GM21447 (cell line): Measurements from ENCODE around the gene TREH.
"Not testable (repeated sequence)": the region's sequence is repeated elsewhere in the genome, so short reads cannot be mapped to it uniquely, and the experiment has no call there.

Experiments used
- ATAC-seq: cut with Tn5 transposase; IDR thresholded peaks from one replicate; pipeline ENCODE4 v1.9.1; 2021; ENCODE audit not compliant: unreplicated experiment

Gene TREH, protein sequence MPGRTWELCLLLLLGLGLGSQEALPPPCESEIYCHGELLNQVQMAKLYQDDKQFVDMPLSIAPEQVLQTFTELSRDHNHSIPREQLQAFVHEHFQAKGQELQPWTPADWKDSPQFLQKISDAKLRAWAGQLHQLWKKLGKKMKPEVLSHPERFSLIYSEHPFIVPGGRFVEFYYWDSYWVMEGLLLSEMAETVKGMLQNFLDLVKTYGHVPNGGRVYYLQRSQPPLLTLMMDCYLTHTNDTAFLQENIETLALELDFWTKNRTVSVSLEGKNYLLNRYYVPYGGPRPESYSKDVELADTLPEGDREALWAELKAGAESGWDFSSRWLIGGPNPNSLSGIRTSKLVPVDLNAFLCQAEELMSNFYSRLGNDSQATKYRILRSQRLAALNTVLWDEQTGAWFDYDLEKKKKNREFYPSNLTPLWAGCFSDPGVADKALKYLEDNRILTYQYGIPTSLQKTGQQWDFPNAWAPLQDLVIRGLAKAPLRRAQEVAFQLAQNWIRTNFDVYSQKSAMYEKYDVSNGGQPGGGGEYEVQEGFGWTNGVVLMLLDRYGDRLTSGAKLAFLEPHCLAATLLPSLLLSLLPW

DNA sequence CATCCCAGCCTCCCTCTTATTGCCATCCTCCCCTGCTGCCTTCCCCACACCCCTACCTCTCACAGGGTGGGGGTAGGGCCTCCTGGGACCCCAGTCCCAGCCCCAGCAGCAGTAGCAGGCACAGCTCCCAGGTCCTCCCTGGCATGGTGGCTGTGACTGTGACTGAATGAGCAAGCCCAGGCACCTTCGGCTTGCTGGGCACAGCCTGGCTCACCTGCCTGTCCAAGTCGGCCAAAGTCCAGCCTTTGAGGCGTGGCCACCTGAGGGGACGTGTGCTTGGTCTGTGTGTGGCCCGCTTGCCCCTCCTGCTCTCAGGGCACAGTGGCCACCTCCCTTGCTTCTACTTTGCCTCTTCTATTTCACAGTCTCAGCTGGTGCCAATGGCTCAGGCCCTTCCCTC, at the start of gene TREH:
Gene TREH (minus strand): TSS at position 168 of the 400 bp plus-strand sequence. CDS start 23 bp downstream, at position 145.
- no peak for ATAC-seq

- not testable (repeated sequence) for ATAC-seq
Observed at GRCh38 chr11:118728112-118728511, 48.7 kb upstream of the TREH start.

- not testable (repeated sequence) for ATAC-seq
Observed at GRCh38 chr11:118727721-118728066, 48.2 kb upstream of the TREH start.

- not testable (repeated sequence) for ATAC-seq
Observed at GRCh38 chr11:118727001-118727720, 47.7 kb upstream of the TREH start.

DNA sequence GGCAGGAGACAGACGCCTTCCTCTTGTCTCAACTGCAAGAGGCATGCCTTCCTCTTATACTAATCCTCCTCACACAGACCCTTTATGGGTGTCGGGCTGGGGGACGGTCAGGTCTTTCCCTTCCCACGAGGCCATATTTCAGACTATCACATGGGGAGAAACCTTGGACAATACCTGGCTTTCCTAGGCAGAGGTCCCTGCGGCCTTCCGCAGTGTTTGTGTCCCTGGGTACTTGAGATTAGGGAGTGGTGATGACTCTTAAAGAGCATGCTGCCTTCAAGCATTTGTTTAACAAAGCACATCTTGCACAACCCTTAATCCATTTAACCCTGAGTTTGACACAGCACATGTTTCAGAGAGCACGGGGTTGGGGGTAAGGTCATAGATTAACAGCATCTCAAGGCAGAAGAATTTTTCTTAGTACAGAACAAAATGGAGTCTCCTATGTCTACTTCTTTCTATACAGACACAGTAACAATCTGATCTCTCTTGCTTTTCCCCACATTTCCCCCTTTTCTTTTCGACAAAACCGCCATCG, 42.1 kb upstream of the TREH start:
- not testable (repeated sequence) for ATAC-seq

DNA sequence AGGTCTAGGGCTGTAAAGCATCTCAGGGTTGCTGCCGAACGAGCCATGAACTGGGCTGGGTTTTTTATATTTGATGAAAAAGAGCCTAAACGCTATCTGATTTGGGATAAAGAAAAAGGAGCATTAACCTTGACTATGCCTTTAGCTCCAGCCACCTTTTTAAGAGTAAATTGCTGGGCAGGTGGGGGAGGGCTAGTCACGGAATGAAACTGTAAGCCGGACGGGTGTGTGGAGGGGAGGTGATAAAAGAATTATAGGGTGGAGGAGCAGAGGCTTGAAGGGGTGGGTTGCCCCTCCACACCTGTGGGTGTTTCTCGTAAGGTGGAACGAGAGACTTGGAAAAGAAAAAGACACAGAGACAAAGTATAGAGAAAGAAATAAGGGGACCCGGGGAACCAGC, 41.3 kb upstream of the TREH start:
- not testable (repeated sequence) for ATAC-seq

GRCh38 chr11:118720078-118720477, 40.6 kb upstream of the TREH start:
- ATAC-seq, result not testable (repeated sequence)

DNA sequence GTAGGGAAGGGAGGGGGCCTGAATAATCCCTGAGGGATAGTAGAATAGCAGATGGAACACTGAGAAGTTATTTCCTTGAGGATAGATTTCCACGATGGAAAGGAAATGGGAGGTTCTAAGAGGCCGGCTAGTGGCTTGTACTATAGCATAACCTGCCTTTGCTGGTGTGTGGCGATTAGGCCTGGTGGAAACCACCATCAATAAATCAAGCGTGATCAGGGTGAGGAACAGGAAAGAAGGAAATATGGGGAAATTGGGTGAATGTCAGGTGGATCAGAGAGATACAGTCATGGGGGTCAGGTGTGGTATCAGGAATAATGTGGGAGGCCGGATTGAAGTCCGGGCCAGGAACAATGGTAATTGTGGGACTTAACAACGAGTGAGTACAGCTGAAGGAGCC, 39.1 kb upstream of the TREH start:
- ATAC-seq, result not testable (repeated sequence)

- not testable (repeated sequence) for ATAC-seq
Observed at GRCh38 chr11:118717733-118718132, 38.3 kb upstream of the TREH start.

DNA sequence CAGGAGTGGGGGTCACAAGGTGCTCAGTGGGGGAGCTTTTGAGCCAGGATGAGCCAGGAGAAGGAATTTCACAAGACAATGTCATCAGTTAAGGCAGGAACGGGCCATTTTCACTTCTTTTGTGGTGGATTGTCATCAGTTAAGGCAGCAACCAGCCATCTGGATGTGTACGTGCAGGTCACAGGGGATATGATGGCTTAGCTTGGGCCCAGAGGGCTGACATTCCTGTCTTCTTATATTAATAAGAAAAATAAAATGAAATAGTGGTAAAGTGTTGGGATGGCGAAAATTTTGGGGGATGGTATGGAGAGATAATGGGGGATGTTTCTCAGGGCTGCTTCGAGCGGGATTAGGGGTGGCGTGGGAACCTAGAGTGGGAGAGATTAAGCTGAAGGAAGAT, 37.8 kb upstream of the TREH start:
- not testable (repeated sequence) for ATAC-seq

GRCh38 chr11:118715837-118716260, 36.4 kb upstream of the TREH start:
- ATAC-seq, result no peak

GRCh38 chr11:118715245-118715831, 35.9 kb upstream of the TREH start:
- ATAC-seq, result no peak

- ATAC-seq, result no peak
Observed at GRCh38 chr11:118714816-118715215, 35.4 kb upstream of the TREH start.

DNA sequence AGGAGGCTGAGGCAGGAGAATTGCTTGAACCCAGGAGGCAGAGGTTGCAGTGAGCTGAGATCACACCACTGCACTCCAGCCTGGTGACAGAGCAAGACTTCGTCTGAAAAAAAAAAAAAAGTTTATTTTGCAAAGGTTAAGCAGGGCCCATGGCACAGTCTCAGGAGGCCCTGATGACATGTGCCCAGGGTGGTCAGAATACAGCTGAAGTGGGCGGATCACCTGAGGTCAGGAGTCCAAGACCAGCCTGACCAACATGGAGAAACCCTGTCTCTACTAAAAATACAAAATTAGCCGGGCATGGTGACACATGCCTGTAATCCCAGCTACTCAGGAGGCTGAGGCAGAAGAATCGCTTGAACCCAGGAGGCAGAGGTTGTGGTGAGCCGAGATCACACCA, 35.0 kb upstream of the TREH start:
- not testable (repeated sequence) for ATAC-seq

- ATAC-seq, result no peak
Observed at GRCh38 chr11:118708296-118708695, 28.8 kb upstream of the TREH start.

GRCh38 chr11:118706546-118706825, 27.0 kb upstream of the TREH start:
- no peak for ATAC-seq

DNA sequence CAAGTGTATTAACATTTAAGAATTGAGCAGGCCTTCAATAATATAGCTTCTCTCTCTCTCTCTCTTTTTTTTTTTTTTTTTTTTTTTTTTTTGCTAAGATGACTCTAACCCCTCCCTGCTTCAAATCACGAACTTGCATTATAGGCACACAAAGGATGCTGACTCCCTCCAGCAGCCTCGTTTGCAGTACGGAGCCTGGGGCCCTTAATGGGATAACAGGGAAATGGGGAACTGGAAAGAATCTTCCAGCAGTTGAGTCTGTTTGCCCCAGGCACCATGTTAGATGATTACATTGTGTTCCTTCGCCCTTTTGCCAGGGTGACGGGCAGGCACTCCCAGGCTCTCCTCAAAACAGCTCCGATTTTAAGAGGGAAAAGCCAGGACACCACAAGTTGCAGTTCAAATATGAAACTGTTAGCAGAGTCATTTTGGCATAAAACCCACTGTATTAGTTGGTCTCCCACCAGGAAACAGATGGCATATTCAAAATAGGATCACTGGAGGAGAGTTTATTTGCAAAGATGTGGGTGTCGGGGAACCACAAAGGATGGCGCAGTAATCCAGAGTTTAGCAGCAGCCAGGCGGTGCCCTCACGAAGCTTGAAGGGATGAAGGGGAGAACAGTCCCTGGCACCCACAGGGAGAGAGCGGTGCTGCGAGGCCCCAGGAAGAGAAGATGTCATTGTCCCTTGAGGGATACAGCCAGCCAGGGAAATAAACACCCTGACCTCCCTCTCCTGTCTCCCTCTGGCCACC, 26.5 kb upstream of the TREH start:
- ATAC-seq, result no peak

DNA sequence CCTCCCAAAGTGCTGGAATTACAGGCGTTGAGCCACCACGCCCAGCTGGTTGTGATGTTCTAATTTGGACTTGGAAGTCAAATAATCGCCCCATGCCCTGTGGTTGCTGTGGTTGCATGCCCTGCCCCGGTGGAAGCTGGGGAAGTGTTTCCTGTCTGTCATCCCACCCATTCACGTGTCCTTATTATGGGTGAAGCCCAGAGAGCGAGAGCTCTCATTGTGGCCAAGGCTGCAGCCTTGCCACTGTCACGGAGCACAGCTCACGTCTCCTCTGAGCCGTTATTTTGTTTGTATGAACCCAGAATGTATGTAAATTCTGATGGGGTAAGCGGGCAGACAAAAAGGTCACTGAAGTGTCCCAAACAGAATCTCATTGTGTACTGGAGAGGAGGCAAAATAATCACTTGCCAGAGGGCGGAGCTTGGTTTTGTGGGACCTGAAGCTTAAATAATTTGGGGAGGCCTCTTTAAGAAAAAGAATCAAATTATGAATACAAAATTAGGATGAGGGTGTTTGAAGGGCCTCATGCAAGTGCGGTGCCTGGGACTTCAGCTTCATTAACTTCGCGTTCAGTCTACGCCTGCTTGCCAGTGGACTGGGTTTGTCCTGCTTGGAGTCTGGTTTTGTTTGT, 25.8 kb upstream of the TREH start:
- no peak for ATAC-seq

GRCh38 chr11:118703563-118704106, 24.2 kb upstream of the TREH start:
- ATAC-seq, result no peak
